ENCODE results near the gene ELOA.
"Not testable (repeated sequence)": the region's sequence is repeated elsewhere in the genome, so short reads cannot be mapped to it uniquely, and the experiment has no call there.

Gene ELOA

DNA sequence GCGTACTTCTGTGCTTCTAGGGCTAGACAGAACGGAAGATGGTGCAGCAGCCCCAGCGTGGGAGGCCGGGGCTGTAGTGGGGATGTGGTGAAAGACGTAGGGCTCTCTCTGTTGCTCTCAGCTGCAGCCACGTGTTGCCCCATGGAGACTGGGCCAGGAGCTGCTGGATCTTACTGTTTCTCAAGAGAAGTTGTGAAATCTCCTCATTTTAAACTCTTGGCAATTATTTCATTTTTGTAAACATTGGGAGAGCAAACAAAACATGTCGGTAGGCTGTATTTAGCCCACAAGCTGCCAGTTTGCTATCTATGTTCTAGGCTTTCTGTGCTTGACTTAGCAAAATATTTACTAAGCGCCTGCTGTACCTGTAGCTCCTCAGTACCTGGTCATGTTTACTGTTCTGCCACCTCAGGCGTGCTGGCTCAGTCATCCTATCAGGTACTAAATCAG is 15.9 kb upstream of the ELOA start:
- Histone ChIP-seq H2BK12ac (ENCODE audit: low read length) (no peak overlapping the region), H3K14ac (ENCODE audit: low read length) (no peak overlapping the region), H3K27ac (ENCODE audit: low read depth, low read length) (no peak overlapping the region), H3K9me3 (ENCODE audit: insufficient read depth, low read depth, low read length) (no peaks in the 10 kb centered on the region), H3K23ac (ENCODE audit: low read length) (peak overlapping the region; percentile 89), H3K79me1 (ENCODE audit: low read length) (no peaks in the 10 kb centered on the region), H3K79me2 (ENCODE audit: control insufficient read depth, insufficient read depth, low read length, poor library complexity) (no peaks in the 10 kb centered on the region), H4K8ac (ENCODE audit: low read depth, low read length) (no peak overlapping the region), H3K9ac (ENCODE audit: low read length) (no peak overlapping the region), H2BK5ac (ENCODE audit: low read depth, low read length, poor library complexity) (no peak overlapping the region), H2AK5ac (ENCODE audit: low read length) (no peak overlapping the region), H2BK120ac (ENCODE audit: insufficient read depth, low read length, poor library complexity) (no peak overlapping the region), H3K4me1 (ENCODE audit: control insufficient read depth in 1 of 2, insufficient read depth in 2 of 2, low read length in 2 of 2) (no peaks in the 10 kb centered on the region), H3K27me3 (ENCODE audit: insufficient read depth, low read length) (no peaks in the 10 kb centered on the region), H4K12ac (ENCODE audit: low read depth, low read length) (no peak overlapping the region), H3K18ac (ENCODE audit: low read length) (no peak overlapping the region), H3K4me2 (ENCODE audit: low read length) (no peak overlapping the region), H2AFZ (ENCODE audit: insufficient read depth, low read length, poor library complexity) (no peak overlapping the region), H3K4me3 (ENCODE audit: low read depth, low read length) (no peak overlapping the region), H4K91ac (ENCODE audit: low read depth, low read length) (no peak overlapping the region), H3K36me3 (ENCODE audit: control insufficient read depth in 1 of 2, insufficient read depth in 2 of 2, low read length in 2 of 2) (peaks cover 0 to 3% of the 10 kb centered on the region in 2 experiments), H3K4ac (ENCODE audit: low read depth, low read length) (no peak overlapping the region)
- peak in 1 of 2 donors; percentile 10 for DNase-seq
- no CpG with 5 or more reads among the region's 9 CpGs for WGBS (ENCODE audit: extremely low coverage, insufficient coverage, insufficient read length)

DNA sequence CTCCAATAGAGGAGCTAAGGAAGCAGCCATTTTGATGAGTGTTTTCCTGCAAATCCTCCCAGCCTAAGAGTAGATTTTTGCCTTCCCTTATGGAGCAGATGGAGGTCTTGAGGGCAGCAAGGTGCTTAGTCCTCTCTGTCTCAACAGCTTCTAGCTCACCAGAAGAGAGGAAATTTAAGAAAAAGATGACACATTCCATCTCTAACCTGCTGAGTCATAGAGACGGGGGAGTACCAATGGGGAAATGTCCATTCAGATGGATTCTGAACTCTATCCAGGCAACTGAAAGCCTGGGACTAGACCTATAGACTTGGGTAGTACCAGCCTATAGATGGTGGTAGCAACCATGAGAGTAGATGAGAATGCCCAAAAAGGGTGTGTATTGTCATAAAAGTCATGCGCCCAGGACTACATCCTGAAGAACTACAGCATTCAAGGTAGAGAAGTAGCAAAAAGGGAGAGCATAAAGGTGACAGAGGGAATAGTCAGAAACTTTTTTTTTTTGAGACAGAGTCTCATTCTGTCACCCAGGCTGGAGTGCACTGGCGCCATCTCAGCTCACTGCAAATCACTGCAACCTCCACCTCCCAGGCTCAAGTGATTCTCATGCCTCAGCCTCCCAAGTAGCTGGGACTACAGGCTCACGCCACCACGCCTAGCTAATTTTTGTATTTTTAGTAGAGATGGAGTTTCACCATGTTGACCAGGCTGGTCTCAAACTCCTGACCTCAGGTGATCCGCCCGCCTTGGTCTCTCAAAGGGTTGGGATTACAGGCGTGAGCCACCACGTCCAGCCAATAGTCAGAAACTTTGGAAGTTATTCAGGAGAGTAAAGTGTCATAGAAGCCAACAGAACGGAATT is 10.7 kb upstream of the ELOA start:
- Histone ChIP-seq H3K9ac (ENCODE audit: low read length) (no peak overlapping the region), H3K4me1 (ENCODE audit: control insufficient read depth in 1 of 2, insufficient read depth in 2 of 2, low read length in 2 of 2) (no peaks in the 10 kb centered on the region), H3K27me3 (ENCODE audit: insufficient read depth, low read length) (no peaks in the 10 kb centered on the region), H2AK5ac (ENCODE audit: low read length) (no peak overlapping the region), H3K79me1 (ENCODE audit: low read length) (no peaks in the 10 kb centered on the region), H2BK12ac (ENCODE audit: low read length) (no peak overlapping the region), H4K12ac (ENCODE audit: low read depth, low read length) (no peak overlapping the region), H3K4me3 (ENCODE audit: low read depth, low read length) (no peak overlapping the region), H4K8ac (ENCODE audit: low read depth, low read length) (no peak overlapping the region), H3K79me2 (ENCODE audit: control insufficient read depth, insufficient read depth, low read length, poor library complexity) (no peaks in the 10 kb centered on the region), H2BK120ac (ENCODE audit: insufficient read depth, low read length, poor library complexity) (no peak overlapping the region), H3K4ac (ENCODE audit: low read depth, low read length) (no peak overlapping the region), H3K23ac (ENCODE audit: low read length) (no peak overlapping the region), H3K9me3 (ENCODE audit: insufficient read depth, low read depth, low read length) (no peaks in the 10 kb centered on the region), H3K18ac (ENCODE audit: low read length) (no peak overlapping the region), H2BK5ac (ENCODE audit: low read depth, low read length, poor library complexity) (no peak overlapping the region), H3K36me3 (ENCODE audit: control insufficient read depth in 1 of 2, insufficient read depth in 2 of 2, low read length in 2 of 2) (peaks cover 0 to 3% of the 10 kb centered on the region in 2 experiments), H3K4me2 (ENCODE audit: low read length) (no peak overlapping the region), H4K91ac (ENCODE audit: low read depth, low read length) (no peak overlapping the region), H3K14ac (ENCODE audit: low read length) (no peak overlapping the region), H3K27ac (ENCODE audit: low read depth, low read length) (no peak overlapping the region), H2AFZ (ENCODE audit: insufficient read depth, low read length, poor library complexity) (no peak overlapping the region)
- DNase-seq = no peak
- no CpG with 5 or more reads among the region's 10 CpGs for WGBS (ENCODE audit: extremely low coverage, insufficient coverage, insufficient read length)

DNA sequence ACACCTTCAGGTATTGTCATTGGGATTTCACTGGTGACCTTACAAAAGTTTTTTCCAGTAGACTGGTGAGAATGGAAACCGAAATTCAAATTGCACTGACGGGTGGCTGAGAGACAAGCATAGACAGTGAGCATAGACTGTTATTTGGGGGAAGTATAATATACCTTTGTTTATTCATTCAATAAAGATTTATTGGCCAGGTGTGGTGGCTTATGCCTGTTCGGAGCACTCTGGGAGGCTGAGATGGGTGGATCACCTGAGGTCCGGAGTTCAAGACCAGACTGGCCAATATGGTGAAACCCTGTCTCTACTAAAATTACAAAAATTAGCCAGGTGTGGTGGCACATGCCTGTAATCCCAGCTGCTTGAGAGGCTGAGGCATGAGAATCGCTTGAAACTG is 10.0 kb upstream of the ELOA start:
- not testable (repeated sequence) for H4K91ac ChIP-seq (ENCODE audit: low read depth, low read length); H3K14ac ChIP-seq (ENCODE audit: low read length); H3K27ac ChIP-seq (ENCODE audit: low read depth, low read length); DNase-seq; H3K27me3 ChIP-seq (ENCODE audit: insufficient read depth, low read length); H3K4me3 ChIP-seq (ENCODE audit: low read depth, low read length); H3K4me2 ChIP-seq (ENCODE audit: low read length); H3K23ac ChIP-seq (ENCODE audit: low read length); H2AK5ac ChIP-seq (ENCODE audit: low read length); H2AFZ ChIP-seq (ENCODE audit: insufficient read depth, low read length, poor library complexity); H3K79me2 ChIP-seq (ENCODE audit: control insufficient read depth, insufficient read depth, low read length, poor library complexity); H3K18ac ChIP-seq (ENCODE audit: low read length); H3K9ac ChIP-seq (ENCODE audit: low read length); H2BK12ac ChIP-seq (ENCODE audit: low read length); H3K36me3 ChIP-seq (ENCODE audit: control insufficient read depth in 1 of 2, insufficient read depth in 2 of 2, low read length in 2 of 2); H4K12ac ChIP-seq (ENCODE audit: low read depth, low read length); H3K9me3 ChIP-seq (ENCODE audit: insufficient read depth, low read depth, low read length); H3K4ac ChIP-seq (ENCODE audit: low read depth, low read length); H3K79me1 ChIP-seq (ENCODE audit: low read length); H4K8ac ChIP-seq (ENCODE audit: low read depth, low read length); H3K4me1 ChIP-seq (ENCODE audit: control insufficient read depth in 1 of 2, insufficient read depth in 2 of 2, low read length in 2 of 2); H2BK5ac ChIP-seq (ENCODE audit: low read depth, low read length, poor library complexity); H2BK120ac ChIP-seq (ENCODE audit: insufficient read depth, low read length, poor library complexity)
- WGBS (ENCODE audit: extremely low coverage, insufficient coverage, insufficient read length) = no CpG with 5 or more reads among the region's 5 CpGs

DNA sequence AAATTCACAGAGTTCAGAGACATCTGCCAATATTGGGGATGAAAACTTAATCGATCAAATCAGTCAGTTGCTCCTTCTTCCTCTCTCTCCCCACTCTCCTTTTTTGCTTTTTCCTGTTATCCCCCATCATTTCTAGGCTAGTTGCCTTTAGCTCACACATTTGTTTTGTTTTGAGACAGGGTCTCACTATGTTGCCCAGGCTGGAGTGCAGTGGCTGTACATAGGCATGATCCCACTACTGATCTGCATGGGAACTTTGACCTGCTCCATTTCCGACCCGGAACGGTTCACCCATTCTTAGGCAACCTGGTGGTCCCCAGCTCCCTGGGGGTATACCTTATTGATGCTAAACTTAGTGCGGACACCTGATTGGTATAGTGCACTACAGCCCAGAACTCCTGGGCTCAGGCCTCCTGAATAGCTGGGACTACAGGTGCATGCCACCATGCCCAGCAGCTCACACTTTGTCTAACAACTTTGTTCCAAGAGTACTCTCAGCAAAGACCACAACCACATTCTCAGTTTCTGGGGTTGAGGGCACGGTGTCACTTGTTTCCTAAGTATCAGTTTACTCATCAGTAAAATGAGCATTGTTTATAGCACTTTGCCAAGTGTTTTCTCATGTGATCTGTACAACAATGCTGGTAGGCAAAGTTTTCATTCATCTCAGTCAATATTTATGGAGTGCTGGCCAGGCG is 6.7 kb upstream of the ELOA start:
- no peaks in the 10 kb centered on the region for H3K79me2 ChIP-seq (ENCODE audit: control insufficient read depth, insufficient read depth, low read length, poor library complexity)
- H4K12ac ChIP-seq (ENCODE audit: low read depth, low read length) = no peak overlapping the region
- H3K18ac ChIP-seq (ENCODE audit: low read length) = no peak overlapping the region
- H3K9ac ChIP-seq (ENCODE audit: low read length) = no peak overlapping the region
- H2BK5ac ChIP-seq (ENCODE audit: low read depth, low read length, poor library complexity) = no peak overlapping the region
- H3K27ac ChIP-seq (ENCODE audit: low read depth, low read length) = no peak overlapping the region
- no peak for DNase-seq
- H3K4me2 ChIP-seq (ENCODE audit: low read length) = no peak overlapping the region
- no peak overlapping the region for H4K91ac ChIP-seq (ENCODE audit: low read depth, low read length)
- no peaks in the 10 kb centered on the region for H3K27me3 ChIP-seq (ENCODE audit: insufficient read depth, low read length)
- no peaks in the 10 kb centered on the region for H3K36me3 ChIP-seq (ENCODE audit: control insufficient read depth in 1 of 2, insufficient read depth in 2 of 2, low read length in 2 of 2)
- H3K14ac ChIP-seq (ENCODE audit: low read length) = no peak overlapping the region
- H2BK12ac ChIP-seq (ENCODE audit: low read length) = no peak overlapping the region
- H3K4me3 ChIP-seq (ENCODE audit: low read depth, low read length) = no peak overlapping the region
- no peak overlapping the region for H3K23ac ChIP-seq (ENCODE audit: low read length)
- H3K9me3 ChIP-seq (ENCODE audit: insufficient read depth, low read depth, low read length) = no peaks in the 10 kb centered on the region
- no peaks in the 10 kb centered on the region for H3K79me1 ChIP-seq (ENCODE audit: low read length)
- H3K4ac ChIP-seq (ENCODE audit: low read depth, low read length) = no peak overlapping the region
- WGBS (ENCODE audit: extremely low coverage, insufficient coverage, insufficient read length) = no CpG with 5 or more reads among the region's 7 CpGs
- H3K4me1 ChIP-seq (ENCODE audit: control insufficient read depth in 1 of 2, insufficient read depth in 2 of 2, low read length in 2 of 2) = no peaks in the 10 kb centered on the region
- no peak overlapping the region for H2AFZ ChIP-seq (ENCODE audit: insufficient read depth, low read length, poor library complexity)
- no peak overlapping the region for H2AK5ac ChIP-seq (ENCODE audit: low read length)
- no peak overlapping the region for H2BK120ac ChIP-seq (ENCODE audit: insufficient read depth, low read length, poor library complexity)
- H4K8ac ChIP-seq (ENCODE audit: low read depth, low read length) = no peak overlapping the region

All from trophoblast cell (in vitro differentiated cells and primary cell).